ENCODE measurements around the gene ADGRA1.

DNA sequence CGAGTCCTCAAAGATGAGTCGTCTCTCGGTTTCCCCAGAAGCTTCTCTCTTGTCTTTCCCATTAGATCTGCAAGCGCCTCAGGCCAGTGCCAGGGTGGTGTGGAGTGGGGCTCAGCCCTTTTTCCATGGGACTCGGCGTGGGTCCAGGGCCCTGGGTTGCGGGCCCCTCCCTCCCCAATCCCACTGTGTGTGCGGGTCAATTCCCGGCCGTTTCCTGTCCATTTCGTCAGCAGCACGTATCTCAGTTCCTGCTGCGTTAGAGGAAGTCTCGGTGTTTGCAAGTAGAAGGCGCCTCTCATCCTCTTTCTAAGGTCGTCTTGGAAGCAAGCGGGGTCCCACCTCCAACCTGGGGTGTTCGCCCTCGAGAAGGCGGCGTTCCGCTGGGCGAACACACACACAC is 25.1 kb upstream of the ADGRA1 start:
- no peak for TF ChIP-seq POLR2A (IDR thresholded peaks at IDR 0.05)
- TF ChIP-seq, protein P1, sequence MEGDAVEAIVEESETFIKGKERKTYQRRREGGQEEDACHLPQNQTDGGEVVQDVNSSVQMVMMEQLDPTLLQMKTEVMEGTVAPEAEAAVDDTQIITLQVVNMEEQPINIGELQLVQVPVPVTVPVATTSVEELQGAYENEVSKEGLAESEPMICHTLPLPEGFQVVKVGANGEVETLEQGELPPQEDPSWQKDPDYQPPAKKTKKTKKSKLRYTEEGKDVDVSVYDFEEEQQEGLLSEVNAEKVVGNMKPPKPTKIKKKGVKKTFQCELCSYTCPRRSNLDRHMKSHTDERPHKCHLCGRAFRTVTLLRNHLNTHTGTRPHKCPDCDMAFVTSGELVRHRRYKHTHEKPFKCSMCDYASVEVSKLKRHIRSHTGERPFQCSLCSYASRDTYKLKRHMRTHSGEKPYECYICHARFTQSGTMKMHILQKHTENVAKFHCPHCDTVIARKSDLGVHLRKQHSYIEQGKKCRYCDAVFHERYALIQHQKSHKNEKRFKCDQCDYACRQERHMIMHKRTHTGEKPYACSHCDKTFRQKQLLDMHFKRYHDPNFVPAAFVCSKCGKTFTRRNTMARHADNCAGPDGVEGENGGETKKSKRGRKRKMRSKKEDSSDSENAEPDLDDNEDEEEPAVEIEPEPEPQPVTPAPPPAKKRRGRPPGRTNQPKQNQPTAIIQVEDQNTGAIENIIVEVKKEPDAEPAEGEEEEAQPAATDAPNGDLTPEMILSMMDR (IDR thresholded peaks at IDR 0.05), result no peak
- no peak for TF ChIP-seq POLR2AphosphoS5 (IDR thresholded peaks at IDR 0.05)

All from prostate gland (tissue), 2 donors.